Measurements from ENCODE around the gene SMLR1. TPM values are rescaled to one million over a fixed set of nuclear protein-coding genes. Genes with fewer than 3 reads are reported as not detected.

SMLR1 gene
- total RNA-seq, 1 donor, result not detected

DNA sequence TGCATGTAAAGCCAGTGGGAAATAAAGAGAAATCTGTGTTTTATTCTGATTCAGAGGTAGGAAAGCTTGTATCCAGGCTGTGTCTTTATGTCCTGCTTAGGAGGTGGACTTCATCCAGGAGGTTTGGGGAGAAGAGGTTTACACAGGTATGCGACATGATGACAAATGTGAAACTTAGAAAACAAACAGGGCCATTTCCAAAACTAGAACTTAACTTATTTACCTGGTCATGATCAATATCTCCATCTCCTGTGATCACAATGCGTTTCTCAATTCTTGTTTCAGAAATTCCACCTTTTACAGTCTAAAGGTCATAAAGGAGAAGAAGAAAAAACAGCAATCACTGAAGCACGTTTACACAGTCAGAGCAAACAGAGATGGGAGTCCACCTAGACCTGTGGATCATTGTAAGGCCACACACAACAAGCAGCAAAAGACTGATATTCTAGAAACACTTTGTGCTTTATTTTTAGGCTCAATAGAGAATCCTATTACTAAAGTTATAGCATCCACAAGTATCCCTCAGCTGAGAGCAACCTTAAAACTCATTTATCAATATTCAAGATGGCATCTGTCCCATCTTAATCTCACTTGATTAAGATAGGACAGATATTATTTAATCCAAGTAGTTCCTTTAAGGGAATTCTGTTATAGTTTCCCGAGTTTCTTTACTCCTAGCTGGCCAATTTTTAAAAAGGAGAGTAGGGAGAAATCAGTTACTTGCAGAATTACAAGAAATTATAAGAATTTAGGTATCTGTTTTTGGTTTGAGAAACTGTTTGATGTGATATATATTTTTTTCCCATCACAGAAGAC is 36.4 kb downstream of the SMLR1 start:
- no peaks in the 10 kb centered on the region for H3K27me3 ChIP-seq (ENCODE audit: insufficient read depth, low read length)
- H4K20me1 ChIP-seq (ENCODE audit: insufficient read depth, low read length), result no peaks in the 10 kb centered on the region
- no peak overlapping the region for H3K4me2 ChIP-seq (ENCODE audit: insufficient read depth, low read length)
- DNase-seq (ENCODE audit: insufficient read length, low spot score, missing footprints), result no peak
- H3K4me1 ChIP-seq (ENCODE audit: insufficient read depth, low read length), result no peaks in the 10 kb centered on the region
- H3K9me3 ChIP-seq (ENCODE audit: low read depth, low read length), result no peaks in the 10 kb centered on the region
- TF ChIP-seq, protein P1, sequence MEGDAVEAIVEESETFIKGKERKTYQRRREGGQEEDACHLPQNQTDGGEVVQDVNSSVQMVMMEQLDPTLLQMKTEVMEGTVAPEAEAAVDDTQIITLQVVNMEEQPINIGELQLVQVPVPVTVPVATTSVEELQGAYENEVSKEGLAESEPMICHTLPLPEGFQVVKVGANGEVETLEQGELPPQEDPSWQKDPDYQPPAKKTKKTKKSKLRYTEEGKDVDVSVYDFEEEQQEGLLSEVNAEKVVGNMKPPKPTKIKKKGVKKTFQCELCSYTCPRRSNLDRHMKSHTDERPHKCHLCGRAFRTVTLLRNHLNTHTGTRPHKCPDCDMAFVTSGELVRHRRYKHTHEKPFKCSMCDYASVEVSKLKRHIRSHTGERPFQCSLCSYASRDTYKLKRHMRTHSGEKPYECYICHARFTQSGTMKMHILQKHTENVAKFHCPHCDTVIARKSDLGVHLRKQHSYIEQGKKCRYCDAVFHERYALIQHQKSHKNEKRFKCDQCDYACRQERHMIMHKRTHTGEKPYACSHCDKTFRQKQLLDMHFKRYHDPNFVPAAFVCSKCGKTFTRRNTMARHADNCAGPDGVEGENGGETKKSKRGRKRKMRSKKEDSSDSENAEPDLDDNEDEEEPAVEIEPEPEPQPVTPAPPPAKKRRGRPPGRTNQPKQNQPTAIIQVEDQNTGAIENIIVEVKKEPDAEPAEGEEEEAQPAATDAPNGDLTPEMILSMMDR (IDR thresholded peaks at IDR 0.05; ENCODE audit: extremely low read depth, low read depth, low read length), result no peak
- H2AFZ ChIP-seq (ENCODE audit: low read length), result no peak overlapping the region
- H3K36me3 ChIP-seq (ENCODE audit: insufficient read depth, low read length), result peaks cover 12% of the 10 kb centered on the region
- H3K79me2 ChIP-seq (ENCODE audit: insufficient read depth, low read length), result no peaks in the 10 kb centered on the region
- H3K27ac ChIP-seq (ENCODE audit: low read depth, low read length), result no peak overlapping the region
- H3K4me3 ChIP-seq (ENCODE audit: insufficient read depth, low read length), result no peak overlapping the region

GRCh38 chr6:130864344-130864743 is 37.1 kb downstream of the SMLR1 start:
- TF ChIP-seq, protein P1 (IDR thresholded peaks at IDR 0.05; ENCODE audit: extremely low read depth, low read depth, low read length), result no peak
- no peak overlapping the region for H3K4me3 ChIP-seq (ENCODE audit: insufficient read depth, low read length)
- H3K4me2 ChIP-seq (ENCODE audit: insufficient read depth, low read length), result no peak overlapping the region
- no peaks in the 10 kb centered on the region for H3K4me1 ChIP-seq (ENCODE audit: insufficient read depth, low read length)
- no peaks in the 10 kb centered on the region for H3K27me3 ChIP-seq (ENCODE audit: insufficient read depth, low read length)
- H3K36me3 ChIP-seq (ENCODE audit: insufficient read depth, low read length), result peaks cover 12% of the 10 kb centered on the region
- no peaks in the 10 kb centered on the region for H3K79me2 ChIP-seq (ENCODE audit: insufficient read depth, low read length)
- H3K9me3 ChIP-seq (ENCODE audit: low read depth, low read length), result no peaks in the 10 kb centered on the region
- no peak for DNase-seq (ENCODE audit: insufficient read length, low spot score, missing footprints)
- H4K20me1 ChIP-seq (ENCODE audit: insufficient read depth, low read length), result no peaks in the 10 kb centered on the region
- no peak overlapping the region for H3K27ac ChIP-seq (ENCODE audit: low read depth, low read length)
- no peak overlapping the region for H2AFZ ChIP-seq (ENCODE audit: low read length)

DNA sequence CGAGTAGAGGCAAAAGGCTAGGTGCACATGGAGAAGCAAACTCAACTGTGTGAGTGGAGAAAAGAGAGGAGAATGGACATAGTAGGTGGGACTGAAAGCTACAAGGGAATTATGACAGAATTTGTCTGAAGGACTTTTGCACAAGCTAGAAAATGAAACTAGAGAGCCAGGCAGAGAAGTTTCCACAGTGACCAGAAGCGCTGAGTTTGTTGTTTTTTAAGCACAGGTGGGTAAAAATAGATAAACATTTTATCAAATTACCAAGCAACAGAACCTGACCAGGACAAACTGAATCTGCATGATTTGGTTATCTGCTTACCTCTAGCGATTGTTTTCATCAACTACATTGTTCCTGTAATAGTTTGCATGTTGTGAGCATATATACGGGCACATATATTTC is 38.6 kb downstream of the SMLR1 start:
- no peak overlapping the region for H3K27ac ChIP-seq (ENCODE audit: low read depth, low read length)
- no peaks in the 10 kb centered on the region for H3K9me3 ChIP-seq (ENCODE audit: low read depth, low read length)
- H3K4me2 ChIP-seq (ENCODE audit: insufficient read depth, low read length), result no peak overlapping the region
- TF ChIP-seq, protein P1 (IDR thresholded peaks at IDR 0.05; ENCODE audit: extremely low read depth, low read depth, low read length), result no peak
- no peaks in the 10 kb centered on the region for H4K20me1 ChIP-seq (ENCODE audit: insufficient read depth, low read length)
- no peak overlapping the region for H2AFZ ChIP-seq (ENCODE audit: low read length)
- H3K27me3 ChIP-seq (ENCODE audit: insufficient read depth, low read length), result no peaks in the 10 kb centered on the region
- no peaks in the 10 kb centered on the region for H3K4me1 ChIP-seq (ENCODE audit: insufficient read depth, low read length)
- H3K4me3 ChIP-seq (ENCODE audit: insufficient read depth, low read length), result no peak overlapping the region
- peaks cover 12% of the 10 kb centered on the region for H3K36me3 ChIP-seq (ENCODE audit: insufficient read depth, low read length)
- H3K79me2 ChIP-seq (ENCODE audit: insufficient read depth, low read length), result no peaks in the 10 kb centered on the region
- DNase-seq (ENCODE audit: insufficient read length, low spot score, missing footprints), result no peak

- DNase-seq (ENCODE audit: insufficient read length, low spot score, missing footprints), result no peak
- peaks cover 6% of the 10 kb centered on the region for H3K36me3 ChIP-seq (ENCODE audit: insufficient read depth, low read length)
- H4K20me1 ChIP-seq (ENCODE audit: insufficient read depth, low read length), result no peaks in the 10 kb centered on the region
- H3K4me3 ChIP-seq (ENCODE audit: insufficient read depth, low read length), result no peak overlapping the region
- no peak overlapping the region for H3K4me2 ChIP-seq (ENCODE audit: insufficient read depth, low read length)
- H2AFZ ChIP-seq (ENCODE audit: low read length), result no peak overlapping the region
- TF ChIP-seq, protein P1 (IDR thresholded peaks at IDR 0.05; ENCODE audit: extremely low read depth, low read depth, low read length), result no peak
- no peaks in the 10 kb centered on the region for H3K4me1 ChIP-seq (ENCODE audit: insufficient read depth, low read length)
- H3K79me2 ChIP-seq (ENCODE audit: insufficient read depth, low read length), result no peaks in the 10 kb centered on the region
- H3K9me3 ChIP-seq (ENCODE audit: low read depth, low read length), result no peaks in the 10 kb centered on the region
- H3K27ac ChIP-seq (ENCODE audit: low read depth, low read length), result no peak overlapping the region
- no peaks in the 10 kb centered on the region for H3K27me3 ChIP-seq (ENCODE audit: insufficient read depth, low read length)
These were observed 42.5 kb downstream of the SMLR1 start for GRCh38 chr6:130869681-130870080.
